ENCODE results near the gene KLHL30.

DNA sequence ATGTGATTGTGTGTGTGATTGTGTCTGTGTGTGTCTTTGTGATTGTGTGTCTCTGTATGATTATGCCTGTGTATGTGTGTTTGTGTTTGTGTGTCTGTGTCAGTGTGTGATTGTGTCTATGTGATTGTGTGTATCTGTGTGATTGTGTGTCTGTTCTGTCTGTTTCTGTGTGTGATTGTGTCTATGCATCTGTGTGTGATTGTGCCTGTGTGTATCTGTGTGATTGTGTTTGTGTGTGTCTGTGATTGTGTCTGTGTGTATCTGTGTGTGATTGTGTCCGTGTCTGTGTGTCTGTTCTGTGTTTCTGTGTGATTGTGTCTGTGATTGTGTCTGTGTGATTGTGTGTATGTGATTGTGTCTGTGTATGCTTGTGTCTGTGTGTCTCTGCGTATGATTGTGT is 12.1 kb upstream of the KLHL30 start:
- TF ChIP-seq, protein P1, sequence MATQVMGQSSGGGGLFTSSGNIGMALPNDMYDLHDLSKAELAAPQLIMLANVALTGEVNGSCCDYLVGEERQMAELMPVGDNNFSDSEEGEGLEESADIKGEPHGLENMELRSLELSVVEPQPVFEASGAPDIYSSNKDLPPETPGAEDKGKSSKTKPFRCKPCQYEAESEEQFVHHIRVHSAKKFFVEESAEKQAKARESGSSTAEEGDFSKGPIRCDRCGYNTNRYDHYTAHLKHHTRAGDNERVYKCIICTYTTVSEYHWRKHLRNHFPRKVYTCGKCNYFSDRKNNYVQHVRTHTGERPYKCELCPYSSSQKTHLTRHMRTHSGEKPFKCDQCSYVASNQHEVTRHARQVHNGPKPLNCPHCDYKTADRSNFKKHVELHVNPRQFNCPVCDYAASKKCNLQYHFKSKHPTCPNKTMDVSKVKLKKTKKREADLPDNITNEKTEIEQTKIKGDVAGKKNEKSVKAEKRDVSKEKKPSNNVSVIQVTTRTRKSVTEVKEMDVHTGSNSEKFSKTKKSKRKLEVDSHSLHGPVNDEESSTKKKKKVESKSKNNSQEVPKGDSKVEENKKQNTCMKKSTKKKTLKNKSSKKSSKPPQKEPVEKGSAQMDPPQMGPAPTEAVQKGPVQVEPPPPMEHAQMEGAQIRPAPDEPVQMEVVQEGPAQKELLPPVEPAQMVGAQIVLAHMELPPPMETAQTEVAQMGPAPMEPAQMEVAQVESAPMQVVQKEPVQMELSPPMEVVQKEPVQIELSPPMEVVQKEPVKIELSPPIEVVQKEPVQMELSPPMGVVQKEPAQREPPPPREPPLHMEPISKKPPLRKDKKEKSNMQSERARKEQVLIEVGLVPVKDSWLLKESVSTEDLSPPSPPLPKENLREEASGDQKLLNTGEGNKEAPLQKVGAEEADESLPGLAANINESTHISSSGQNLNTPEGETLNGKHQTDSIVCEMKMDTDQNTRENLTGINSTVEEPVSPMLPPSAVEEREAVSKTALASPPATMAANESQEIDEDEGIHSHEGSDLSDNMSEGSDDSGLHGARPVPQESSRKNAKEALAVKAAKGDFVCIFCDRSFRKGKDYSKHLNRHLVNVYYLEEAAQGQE (IDR thresholded peaks at IDR 0.05; ENCODE audit: unreplicated experiment): no peak
- TF ChIP-seq CREB1 (CRISPR knock-in tag; IDR thresholded peaks at IDR 0.05; ENCODE audit: low read depth): no peak
- no peak for TF ChIP-seq EZH2 (IDR thresholded peaks at IDR 0.05; ENCODE audit: low read depth, unreplicated experiment)
- TF ChIP-seq, protein P2, sequence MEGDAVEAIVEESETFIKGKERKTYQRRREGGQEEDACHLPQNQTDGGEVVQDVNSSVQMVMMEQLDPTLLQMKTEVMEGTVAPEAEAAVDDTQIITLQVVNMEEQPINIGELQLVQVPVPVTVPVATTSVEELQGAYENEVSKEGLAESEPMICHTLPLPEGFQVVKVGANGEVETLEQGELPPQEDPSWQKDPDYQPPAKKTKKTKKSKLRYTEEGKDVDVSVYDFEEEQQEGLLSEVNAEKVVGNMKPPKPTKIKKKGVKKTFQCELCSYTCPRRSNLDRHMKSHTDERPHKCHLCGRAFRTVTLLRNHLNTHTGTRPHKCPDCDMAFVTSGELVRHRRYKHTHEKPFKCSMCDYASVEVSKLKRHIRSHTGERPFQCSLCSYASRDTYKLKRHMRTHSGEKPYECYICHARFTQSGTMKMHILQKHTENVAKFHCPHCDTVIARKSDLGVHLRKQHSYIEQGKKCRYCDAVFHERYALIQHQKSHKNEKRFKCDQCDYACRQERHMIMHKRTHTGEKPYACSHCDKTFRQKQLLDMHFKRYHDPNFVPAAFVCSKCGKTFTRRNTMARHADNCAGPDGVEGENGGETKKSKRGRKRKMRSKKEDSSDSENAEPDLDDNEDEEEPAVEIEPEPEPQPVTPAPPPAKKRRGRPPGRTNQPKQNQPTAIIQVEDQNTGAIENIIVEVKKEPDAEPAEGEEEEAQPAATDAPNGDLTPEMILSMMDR (conservative IDR thresholded peaks at IDR 0.05; ENCODE audit: low read depth in 2 of 2): no peak
- TF ChIP-seq JUNB (IDR thresholded peaks at IDR 0.05; ENCODE audit: unreplicated experiment): no peak
- no peak for TF ChIP-seq POLR2AphosphoS5 (IDR thresholded peaks at IDR 0.05; ENCODE audit: low read depth)
- TF ChIP-seq, protein P3, sequence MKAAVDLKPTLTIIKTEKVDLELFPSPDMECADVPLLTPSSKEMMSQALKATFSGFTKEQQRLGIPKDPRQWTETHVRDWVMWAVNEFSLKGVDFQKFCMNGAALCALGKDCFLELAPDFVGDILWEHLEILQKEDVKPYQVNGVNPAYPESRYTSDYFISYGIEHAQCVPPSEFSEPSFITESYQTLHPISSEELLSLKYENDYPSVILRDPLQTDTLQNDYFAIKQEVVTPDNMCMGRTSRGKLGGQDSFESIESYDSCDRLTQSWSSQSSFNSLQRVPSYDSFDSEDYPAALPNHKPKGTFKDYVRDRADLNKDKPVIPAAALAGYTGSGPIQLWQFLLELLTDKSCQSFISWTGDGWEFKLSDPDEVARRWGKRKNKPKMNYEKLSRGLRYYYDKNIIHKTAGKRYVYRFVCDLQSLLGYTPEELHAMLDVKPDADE (IDR thresholded peaks at IDR 0.05): no peak
- no peak for TF ChIP-seq EZH2phosphoT487 (IDR thresholded peaks at IDR 0.05; ENCODE audit: unreplicated experiment)
- TF ChIP-seq, protein P4, sequence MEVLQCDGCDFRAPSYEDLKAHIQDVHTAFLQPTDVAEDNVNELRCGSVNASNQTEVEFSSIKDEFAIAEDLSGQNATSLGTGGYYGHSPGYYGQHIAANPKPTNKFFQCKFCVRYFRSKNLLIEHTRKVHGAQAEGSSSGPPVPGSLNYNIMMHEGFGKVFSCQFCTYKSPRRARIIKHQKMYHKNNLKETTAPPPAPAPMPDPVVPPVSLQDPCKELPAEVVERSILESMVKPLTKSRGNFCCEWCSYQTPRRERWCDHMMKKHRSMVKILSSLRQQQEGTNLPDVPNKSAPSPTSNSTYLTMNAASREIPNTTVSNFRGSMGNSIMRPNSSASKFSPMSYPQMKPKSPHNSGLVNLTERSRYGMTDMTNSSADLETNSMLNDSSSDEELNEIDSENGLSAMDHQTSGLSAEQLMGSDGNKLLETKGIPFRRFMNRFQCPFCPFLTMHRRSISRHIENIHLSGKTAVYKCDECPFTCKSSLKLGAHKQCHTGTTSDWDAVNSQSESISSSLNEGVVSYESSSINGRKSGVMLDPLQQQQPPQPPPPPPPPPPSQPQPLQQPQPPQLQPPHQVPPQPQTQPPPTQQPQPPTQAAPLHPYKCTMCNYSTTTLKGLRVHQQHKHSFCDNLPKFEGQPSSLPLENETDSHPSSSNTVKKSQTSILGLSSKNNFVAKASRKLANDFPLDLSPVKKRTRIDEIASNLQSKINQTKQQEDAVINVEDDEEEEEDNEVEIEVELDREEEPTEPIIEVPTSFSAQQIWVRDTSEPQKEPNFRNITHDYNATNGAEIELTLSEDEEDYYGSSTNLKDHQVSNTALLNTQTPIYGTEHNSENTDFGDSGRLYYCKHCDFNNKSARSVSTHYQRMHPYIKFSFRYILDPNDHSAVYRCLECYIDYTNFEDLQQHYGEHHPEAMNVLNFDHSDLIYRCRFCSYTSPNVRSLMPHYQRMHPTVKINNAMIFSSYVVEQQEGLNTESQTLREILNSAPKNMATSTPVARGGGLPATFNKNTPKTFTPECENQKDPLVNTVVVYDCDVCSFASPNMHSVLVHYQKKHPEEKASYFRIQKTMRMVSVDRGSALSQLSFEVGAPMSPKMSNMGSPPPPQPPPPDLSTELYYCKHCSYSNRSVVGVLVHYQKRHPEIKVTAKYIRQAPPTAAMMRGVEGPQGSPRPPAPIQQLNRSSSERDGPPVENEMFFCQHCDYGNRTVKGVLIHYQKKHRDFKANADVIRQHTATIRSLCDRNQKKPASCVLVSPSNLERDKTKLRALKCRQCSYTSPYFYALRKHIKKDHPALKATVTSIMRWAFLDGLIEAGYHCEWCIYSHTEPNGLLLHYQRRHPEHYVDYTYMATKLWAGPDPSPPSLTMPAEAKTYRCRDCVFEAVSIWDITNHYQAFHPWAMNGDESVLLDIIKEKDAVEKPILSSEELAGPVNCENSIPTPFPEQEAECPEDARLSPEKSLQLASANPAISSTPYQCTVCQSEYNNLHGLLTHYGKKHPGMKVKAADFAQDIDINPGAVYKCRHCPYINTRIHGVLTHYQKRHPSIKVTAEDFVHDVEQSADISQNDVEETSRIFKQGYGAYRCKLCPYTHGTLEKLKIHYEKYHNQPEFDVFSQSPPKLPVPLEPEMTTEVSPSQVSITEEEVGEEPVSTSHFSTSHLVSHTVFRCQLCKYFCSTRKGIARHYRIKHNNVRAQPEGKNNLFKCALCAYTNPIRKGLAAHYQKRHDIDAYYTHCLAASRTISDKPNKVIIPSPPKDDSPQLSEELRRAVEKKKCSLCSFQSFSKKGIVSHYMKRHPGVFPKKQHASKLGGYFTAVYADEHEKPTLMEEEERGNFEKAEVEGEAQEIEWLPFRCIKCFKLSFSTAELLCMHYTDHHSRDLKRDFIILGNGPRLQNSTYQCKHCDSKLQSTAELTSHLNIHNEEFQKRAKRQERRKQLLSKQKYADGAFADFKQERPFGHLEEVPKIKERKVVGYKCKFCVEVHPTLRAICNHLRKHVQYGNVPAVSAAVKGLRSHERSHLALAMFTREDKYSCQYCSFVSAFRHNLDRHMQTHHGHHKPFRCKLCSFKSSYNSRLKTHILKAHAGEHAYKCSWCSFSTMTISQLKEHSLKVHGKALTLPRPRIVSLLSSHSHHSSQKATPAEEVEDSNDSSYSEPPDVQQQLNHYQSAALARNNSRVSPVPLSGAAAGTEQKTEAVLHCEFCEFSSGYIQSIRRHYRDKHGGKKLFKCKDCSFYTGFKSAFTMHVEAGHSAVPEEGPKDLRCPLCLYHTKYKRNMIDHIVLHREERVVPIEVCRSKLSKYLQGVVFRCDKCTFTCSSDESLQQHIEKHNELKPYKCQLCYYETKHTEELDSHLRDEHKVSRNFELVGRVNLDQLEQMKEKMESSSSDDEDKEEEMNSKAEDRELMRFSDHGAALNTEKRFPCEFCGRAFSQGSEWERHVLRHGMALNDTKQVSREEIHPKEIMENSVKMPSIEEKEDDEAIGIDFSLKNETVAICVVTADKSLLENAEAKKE (CRISPR knock-in tag; IDR thresholded peaks at IDR 0.05): no peak
- TF ChIP-seq ZNF114 (CRISPR knock-in tag; IDR thresholded peaks at IDR 0.05): no peak
- no peak for TF ChIP-seq ZNF331 (CRISPR knock-in tag; IDR thresholded peaks at IDR 0.05; ENCODE audit: low read depth)
- no peak for TF ChIP-seq NANOG (IDR thresholded peaks at IDR 0.05; ENCODE audit: borderline replicate concordance)
